MM.1S (cell line): ENCODE measurements around the gene NIM1K.
"Not testable (repeated sequence)": the region's sequence is repeated elsewhere in the genome, so short reads cannot be mapped to it uniquely, and the experiment has no call there.

ENCODE experiments used
- DNase-seq: peaks from one replicate; pipeline ENCODE4 v3.0.0-alpha.2; 2015
- H2AFZ ChIP-seq: fragments of 300-600 bp; sonication (generic); 2 replicates; pipeline ENCODE4 v1.6.0; 2016; ENCODE audit warnings: antibody characterized with exemption, low read length
- H3F3A ChIP-seq: fragments of 300-600 bp; sonication (generic); 2 replicates; pipeline ENCODE4 v1.6.1; 2016; ENCODE audit warnings: mild to moderate bottlenecking, antibody characterized with exemption, low read length, moderate library complexity, mixed read lengths; ENCODE audit not compliant: insufficient read depth
- H3K27ac ChIP-seq: fragments of 300-600 bp; sonication (generic); 2 replicates; pipeline ENCODE4 v1.5.1; 2016; ENCODE audit warnings: mild to moderate bottlenecking, low read length
- H3K27me3 ChIP-seq: fragments of 300-600 bp; sonication (generic); replicated peaks from 2 replicates; pipeline ENCODE4 v1.6.0; 2016; ENCODE audit warnings: low read length; ENCODE audit not compliant: insufficient read depth
- H3K36me3 ChIP-seq: fragments of 300-600 bp; sonication (generic); replicated peaks from 2 replicates; pipeline ENCODE4 v1.6.1; 2016; ENCODE audit warnings: mild to moderate bottlenecking, low read length, mixed read lengths; ENCODE audit not compliant: insufficient read depth
- H3K4me1 ChIP-seq: fragments of 300-600 bp; sonication (generic); 2 replicates; pipeline ENCODE4 v1.6.1; 2016; ENCODE audit warnings: low read length, mixed read lengths
- H3K4me2 ChIP-seq: fragments of 300-600 bp; sonication (generic); 2 replicates; pipeline ENCODE4 v1.6.0; 2016; ENCODE audit warnings: low read depth, low read length
- H3K4me3 ChIP-seq: fragments of 300-600 bp; sonication (generic); 2 replicates; pipeline ENCODE4 v1.5.1; 2016; ENCODE audit warnings: low read length, mixed read lengths
- H3K79me2 ChIP-seq: fragments of 300-600 bp; sonication (generic); 2 replicates; pipeline ENCODE4 v1.6.1; 2016; ENCODE audit warnings: mixed run types, low read length, mixed read lengths
- H3K9ac ChIP-seq: fragments of 300-600 bp; sonication (generic); 2 replicates; pipeline ENCODE4 v1.6.1; 2016; ENCODE audit warnings: low read length, mixed read lengths
- H3K9me2 ChIP-seq: fragments of 300-600 bp; sonication (generic); replicated peaks from 2 replicates; pipeline ENCODE4 v1.6.1; 2016; ENCODE audit warnings: mild to moderate bottlenecking, low read length, mixed read lengths; ENCODE audit not compliant: insufficient read depth
- H3K9me3 ChIP-seq: fragments of 300-600 bp; sonication (generic); replicated peaks from 2 replicates; pipeline ENCODE4 v1.6.1; 2016; ENCODE audit warnings: mild to moderate bottlenecking, low read length, mixed read lengths; ENCODE audit not compliant: insufficient read depth
- H4K20me1 ChIP-seq: fragments of 300-600 bp; sonication (generic); 2 replicates; pipeline ENCODE4 v1.6.1; 2016; ENCODE audit warnings: mild to moderate bottlenecking, low read length, moderate library complexity, mixed read lengths; ENCODE audit not compliant: insufficient read depth
- EZH2 ChIP-seq: fragments of 300-600 bp; sonication (generic); optimal IDR thresholded peaks from 2 replicates; pipeline ENCODE3; 2017; ENCODE audit warnings: low read depth, mild to moderate bottlenecking, antibody characterized with exemption, low read length, mixed read lengths
- EZH2phosphoT487 ChIP-seq: fragments of 300-600 bp; sonication (generic); IDR thresholded peaks from 2 replicates; pipeline ENCODE4 v1.6.1; 2018; ENCODE audit warnings: antibody characterized with exemption, low read length
- TF ChIP-seq, protein P1 (sequence below): fragments of 300-600 bp; sonication (generic); IDR thresholded peaks from 2 replicates; pipeline ENCODE4 v1.5.1; 2016; ENCODE audit warnings: antibody characterized with exemption, low read length, mixed read lengths

Gene NIM1K

DNA sequence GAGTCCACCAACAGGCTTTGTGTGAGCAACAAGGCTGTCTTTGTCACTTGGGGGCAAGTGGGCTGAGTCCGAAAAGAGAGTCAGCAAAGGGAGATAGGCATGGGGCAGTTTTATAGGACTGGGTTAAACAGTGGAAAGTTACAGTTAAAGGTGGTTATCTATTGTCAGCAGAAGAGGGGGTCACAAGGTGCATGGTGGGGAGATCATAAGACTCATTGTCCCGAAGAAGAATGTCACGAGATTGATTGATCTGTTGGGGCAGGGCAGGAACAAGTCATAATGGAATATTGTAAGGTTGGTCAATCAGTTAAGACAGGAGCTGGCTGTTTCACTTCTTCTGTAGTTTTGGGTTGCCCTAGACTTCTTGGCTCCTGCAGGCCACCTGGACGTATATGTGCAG is 128.8 kb downstream of the NIM1K start:
- H3K9me2 ChIP-seq = no peaks in the 10 kb centered on the region
- no peaks in the 10 kb centered on the region for H4K20me1 ChIP-seq
- no peaks in the 10 kb centered on the region for H3F3A ChIP-seq
- no peaks in the 10 kb centered on the region for H3K27me3 ChIP-seq
- TF ChIP-seq EZH2 (no peak), EZH2phosphoT487 (no peak)
- TF ChIP-seq, protein P1, sequence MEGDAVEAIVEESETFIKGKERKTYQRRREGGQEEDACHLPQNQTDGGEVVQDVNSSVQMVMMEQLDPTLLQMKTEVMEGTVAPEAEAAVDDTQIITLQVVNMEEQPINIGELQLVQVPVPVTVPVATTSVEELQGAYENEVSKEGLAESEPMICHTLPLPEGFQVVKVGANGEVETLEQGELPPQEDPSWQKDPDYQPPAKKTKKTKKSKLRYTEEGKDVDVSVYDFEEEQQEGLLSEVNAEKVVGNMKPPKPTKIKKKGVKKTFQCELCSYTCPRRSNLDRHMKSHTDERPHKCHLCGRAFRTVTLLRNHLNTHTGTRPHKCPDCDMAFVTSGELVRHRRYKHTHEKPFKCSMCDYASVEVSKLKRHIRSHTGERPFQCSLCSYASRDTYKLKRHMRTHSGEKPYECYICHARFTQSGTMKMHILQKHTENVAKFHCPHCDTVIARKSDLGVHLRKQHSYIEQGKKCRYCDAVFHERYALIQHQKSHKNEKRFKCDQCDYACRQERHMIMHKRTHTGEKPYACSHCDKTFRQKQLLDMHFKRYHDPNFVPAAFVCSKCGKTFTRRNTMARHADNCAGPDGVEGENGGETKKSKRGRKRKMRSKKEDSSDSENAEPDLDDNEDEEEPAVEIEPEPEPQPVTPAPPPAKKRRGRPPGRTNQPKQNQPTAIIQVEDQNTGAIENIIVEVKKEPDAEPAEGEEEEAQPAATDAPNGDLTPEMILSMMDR = no peak
- no peak overlapping the region for H3K27ac ChIP-seq
- no peaks in the 10 kb centered on the region for H3K9me3 ChIP-seq
- H3K36me3 ChIP-seq = no peaks in the 10 kb centered on the region
- H3K4me1 ChIP-seq = no peaks in the 10 kb centered on the region
- no peaks in the 10 kb centered on the region for H3K79me2 ChIP-seq
- no peak overlapping the region for H3K4me3 ChIP-seq
- no peak for DNase-seq
- no peak overlapping the region for H2AFZ ChIP-seq
- H3K9ac ChIP-seq = no peak overlapping the region
- H3K4me2 ChIP-seq = no peak overlapping the region

DNA sequence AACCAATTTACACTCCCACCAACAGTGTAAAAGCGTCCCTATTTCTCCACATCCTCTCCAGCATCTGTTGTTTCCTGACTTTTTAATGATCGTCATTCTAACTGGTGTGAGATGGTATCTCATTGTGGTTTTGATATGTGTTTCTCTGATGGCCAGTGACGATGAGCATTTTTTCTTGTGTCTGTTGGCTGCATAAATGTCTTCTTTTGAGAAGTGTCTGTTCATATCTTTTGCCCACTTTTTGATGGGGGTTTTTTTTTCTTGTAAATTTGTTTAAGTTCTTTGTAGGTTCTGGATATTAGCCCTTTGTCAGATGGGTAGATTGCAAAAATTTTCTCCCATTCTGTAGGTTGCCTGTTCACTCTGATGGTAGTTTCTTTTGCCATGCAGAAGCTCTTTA is 131.5 kb downstream of the NIM1K start:
- H3K4me1 ChIP-seq, H2AFZ ChIP-seq, H3K79me2 ChIP-seq, H3K36me3 ChIP-seq, H3F3A ChIP-seq, H4K20me1 ChIP-seq, H3K27ac ChIP-seq, H3K9me3 ChIP-seq, H3K9me2 ChIP-seq, DNase-seq, H3K4me2 ChIP-seq, H3K27me3 ChIP-seq, H3K9ac ChIP-seq, H3K4me3 ChIP-seq: not testable (repeated sequence)

DNA sequence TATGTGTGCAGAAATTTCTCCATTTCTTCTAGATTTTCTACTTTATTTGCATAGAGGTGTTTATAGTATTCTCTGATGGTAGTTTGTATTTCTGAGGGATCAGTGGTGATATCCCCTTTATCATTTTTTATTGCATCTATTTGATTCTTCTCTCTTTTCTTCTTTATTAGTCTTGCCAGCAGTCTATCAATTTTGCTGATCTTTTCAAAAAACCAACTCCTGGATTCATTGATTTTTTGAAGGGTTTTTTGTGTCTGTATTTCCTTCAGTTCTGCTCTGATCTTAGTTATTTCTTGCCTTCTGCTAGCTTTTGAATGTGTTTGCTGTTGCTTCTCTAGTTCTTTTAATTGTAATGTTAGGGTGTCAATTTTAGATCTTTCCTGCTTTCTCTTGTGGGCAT is 133.6 kb downstream of the NIM1K start:
- not testable (repeated sequence) for H3K79me2 ChIP-seq, H3K27me3 ChIP-seq, DNase-seq, H3K9me3 ChIP-seq, H3K27ac ChIP-seq, H3K9me2 ChIP-seq, H4K20me1 ChIP-seq, H2AFZ ChIP-seq, H3K4me2 ChIP-seq, H3K36me3 ChIP-seq, H3K9ac ChIP-seq, H3K4me1 ChIP-seq, H3F3A ChIP-seq, H3K4me3 ChIP-seq
